ENCODE results near the gene ANO10.

GRCh38 chr3:43399034-43399433, 222.8 kb downstream of the ANO10 start:
- TF ChIP-seq RAD21 (IDR thresholded peaks at IDR 0.05; ENCODE audit: low read depth) (no peak), FOXM1 (IDR thresholded peaks at IDR 0.05; ENCODE audit: borderline replicate concordance, low read depth) (no peak), YY1 (IDR thresholded peaks at IDR 0.05; ENCODE audit: low read depth) (no peak), CEBPB (IDR thresholded peaks at IDR 0.05) (no peak), REST (IDR thresholded peaks at IDR 0.05; ENCODE audit: low read depth) (no peak), MAX (IDR thresholded peaks at IDR 0.05) (no peak), EP300 (IDR thresholded peaks at IDR 0.05; ENCODE audit: borderline replicate concordance) (no peak), TCF12 (IDR thresholded peaks at IDR 0.05; ENCODE audit: low read depth) (no peak), EGR1 (IDR thresholded peaks at IDR 0.05) (no peak), CREB1 (IDR thresholded peaks at IDR 0.05; ENCODE audit: low read depth) (no peak), TEAD4 (IDR thresholded peaks at IDR 0.05) (no peak), NFIC (IDR thresholded peaks at IDR 0.05) (no peak)
